Activated T-cell treated with anti-CD3 and anti-CD28 coated beads, Interleukin-2, amount 50 U/mL, for 72 hours (primary cell): ENCODE measurements around the gene KMT2E. TPM values are rescaled to one million over a fixed set of nuclear protein-coding genes. Genes with fewer than 3 reads are reported as not detected.

Source experiments
- ATAC-seq, 2 donors: fragments of 150-1000 bp; cut with Tn5 transposase; replicated peaks in 1 of 2; 2 replicates each; pipeline ENCODE4 v1.10.0; 2021; ENCODE audit warnings: moderate library complexity in 2 of 2, mild to moderate bottlenecking in 1 of 2
- DNase-seq, 2 donors: peaks; one replicate each; pipeline ENCODE4 v3.0.0; 2021 to 2022; ENCODE audit warnings: mixed read lengths in 1 of 2
- H3K27ac Mint-ChIP-seq: one replicate; pipeline ENCODE4 v1.8.0; 2022; ENCODE audit warnings: mild to moderate bottlenecking, moderate library complexity, mixed read lengths
- H3K27me3 Mint-ChIP-seq: one replicate; pipeline ENCODE4 v1.8.0; 2022; ENCODE audit warnings: low read depth, mixed read lengths
- H3K36me3 Mint-ChIP-seq, 2 donors: one replicate each; pipeline ENCODE4 v1.8.0; 2022; ENCODE audit warnings: mixed read lengths in 2 of 2, mild to moderate bottlenecking in 1 of 2; ENCODE audit not compliant: insufficient read depth in 2 of 2
- H3K4me1 Mint-ChIP-seq: one replicate; pipeline ENCODE4 v1.8.0; 2022; ENCODE audit warnings: low read depth, mixed read lengths
- H3K4me3 Mint-ChIP-seq, 2 donors: one replicate each; pipeline ENCODE4 v1.8.0; 2022; ENCODE audit warnings: mild to moderate bottlenecking in 2 of 2, mixed read lengths in 2 of 2, moderate library complexity in 2 of 2
- H3K9me3 Mint-ChIP-seq, 2 donors: one replicate each; pipeline ENCODE4 v1.8.0; 2022; ENCODE audit warnings: mixed read lengths in 2 of 2
- total RNA-seq, 2 donors: library from RNA; stranded (reverse); gene quantifications; one replicate each; pipeline ENCODE4 v1.2.3, GENCODE V29; 2022

Gene KMT2E
- total RNA-seq, 2 donors from 2014 or later, result 96.4 to 112 TPM

DNA sequence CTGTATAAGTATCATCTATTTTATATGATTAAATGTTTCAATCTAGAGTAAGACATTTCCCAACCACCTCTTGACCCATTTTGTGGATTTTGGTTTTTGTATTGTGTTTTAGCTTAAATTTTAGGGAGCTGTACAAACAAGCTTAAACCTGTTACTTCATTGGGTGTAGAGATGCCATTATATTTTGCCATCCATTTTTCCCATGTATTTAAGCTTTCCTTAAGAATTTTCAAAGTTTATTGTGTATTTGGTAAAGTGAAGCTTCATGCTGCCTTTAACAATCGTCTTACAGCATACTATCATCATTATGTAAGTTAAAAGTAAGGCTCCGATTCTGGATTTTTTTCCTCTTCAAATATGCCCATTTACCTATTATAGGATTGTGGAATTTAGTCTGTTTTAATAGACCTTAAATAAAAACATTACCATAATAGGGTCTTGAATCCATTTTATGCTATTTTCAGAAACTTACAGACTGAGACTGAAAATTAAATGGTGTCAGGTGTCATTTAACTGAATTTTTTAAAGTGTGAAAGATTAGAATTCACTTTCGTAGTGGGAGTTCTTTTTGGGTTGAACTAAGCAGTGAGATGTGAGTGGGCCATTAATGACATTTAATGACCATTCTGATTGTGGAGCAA is 2.2 kb downstream of the KMT2E start:
- Mint-ChIP-seq H3K36me3 (peaks cover 21 to 34% of the 10 kb centered on the region in 2 donors), H3K4me1 (peaks cover 36% of the 10 kb centered on the region), H3K9me3 (no peaks in the 10 kb centered on the region), H3K27me3 (no peaks in the 10 kb centered on the region), H3K4me3 (peak overlapping the region; percentile 99 to 100), H3K27ac (peak overlapping the region; percentile 100)
- no peak for DNase-seq
- ATAC-seq, result no peak

DNA sequence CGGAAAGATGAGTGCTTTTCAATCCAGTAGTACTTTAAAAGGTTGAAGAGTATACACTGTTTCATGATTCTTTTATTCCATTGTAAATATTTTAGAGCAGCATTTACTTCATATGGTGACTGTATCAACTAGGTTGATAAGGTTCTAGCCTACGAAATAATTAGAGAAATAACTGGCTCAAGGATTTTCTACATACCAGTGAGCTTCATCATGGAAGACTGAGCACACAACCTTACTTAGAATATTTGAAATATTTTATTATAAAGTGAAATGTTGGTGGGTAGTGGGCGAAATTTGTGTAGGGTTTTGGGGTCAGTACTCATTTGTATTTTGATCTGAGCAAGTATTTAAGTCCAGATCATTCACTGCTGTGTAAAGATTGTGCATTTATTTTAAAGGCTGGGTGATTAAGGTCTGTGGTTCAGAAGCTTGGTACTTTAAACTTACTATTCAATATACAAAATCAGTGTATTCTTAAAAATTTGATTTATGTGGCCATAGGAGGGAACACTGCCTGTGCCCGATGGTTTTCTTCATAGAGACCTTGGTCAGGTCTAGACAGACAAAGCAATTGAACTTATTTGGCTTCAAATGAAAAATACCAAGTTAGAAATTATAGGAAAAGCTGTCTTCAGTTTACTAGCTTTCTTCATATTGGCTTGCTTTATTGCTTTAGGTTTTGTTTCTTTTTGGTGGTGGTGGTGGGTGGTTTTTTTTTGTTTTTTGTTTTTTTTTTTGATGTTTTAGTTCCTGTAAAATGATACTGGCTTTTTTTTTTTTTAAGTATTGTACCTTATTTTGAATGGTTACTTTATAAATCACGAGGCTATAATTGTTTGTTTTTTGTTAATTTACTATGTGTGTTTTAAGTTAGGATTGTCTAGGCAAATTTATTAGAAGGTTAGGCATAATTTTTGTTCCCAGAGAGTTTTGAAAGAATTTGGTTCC is 3.0 kb downstream of the KMT2E start:
- ATAC-seq, result no peak
- Mint-ChIP-seq H3K27me3 (no peaks in the 10 kb centered on the region), H3K4me1 (peaks cover 44% of the 10 kb centered on the region), H3K4me3 (peak overlapping the region; percentile 99 to 100), H3K9me3 (no peaks in the 10 kb centered on the region), H3K27ac (peak overlapping the region; percentile 100), H3K36me3 (peaks cover 18 to 28% of the 10 kb centered on the region in 2 donors)
- no peak for DNase-seq

DNA sequence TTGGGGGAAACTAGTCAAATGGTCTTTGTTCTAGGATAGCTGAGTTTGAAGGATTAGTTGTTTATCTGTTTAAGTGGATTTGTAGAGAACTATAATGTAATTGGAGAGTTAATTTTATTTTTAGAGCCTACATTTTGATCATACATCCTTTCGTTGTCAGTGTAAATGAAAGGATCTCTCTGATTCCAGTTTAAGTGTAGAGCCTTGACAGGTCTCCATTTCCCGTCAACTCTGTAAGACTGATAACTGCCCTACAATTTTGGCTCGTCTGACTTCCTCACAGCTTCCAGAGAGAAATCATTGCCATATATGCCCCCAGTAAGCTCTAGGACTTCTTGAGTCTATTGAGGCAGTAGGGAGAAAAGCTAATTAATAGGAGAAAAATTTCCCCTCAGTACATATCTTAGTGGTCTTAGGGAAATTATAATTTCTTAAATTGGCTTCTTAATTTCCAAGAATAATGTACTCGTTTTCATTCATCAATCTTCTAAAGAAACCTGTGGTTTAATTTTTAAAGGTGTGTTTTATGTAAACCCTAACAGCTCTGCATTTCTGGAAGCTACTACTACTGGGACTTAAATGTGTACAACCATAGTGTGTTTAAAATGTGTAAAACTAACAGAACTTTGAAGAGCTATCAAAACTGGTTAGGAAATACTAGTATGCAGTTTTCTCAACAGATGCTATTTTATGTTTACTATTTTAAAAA is 3.8 kb downstream of the KMT2E start:
- peak overlapping the region; percentile 99 to 100 for H3K4me3 Mint-ChIP-seq
- H3K36me3 Mint-ChIP-seq, result peaks cover 16 to 24% of the 10 kb centered on the region in 2 donors
- peak overlapping the region; percentile 100 for H3K27ac Mint-ChIP-seq
- H3K9me3 Mint-ChIP-seq, result no peaks in the 10 kb centered on the region
- DNase-seq (no peak), ATAC-seq (no peak)
- H3K4me1 Mint-ChIP-seq, result peaks cover 52% of the 10 kb centered on the region
- H3K27me3 Mint-ChIP-seq, result no peaks in the 10 kb centered on the region

DNA sequence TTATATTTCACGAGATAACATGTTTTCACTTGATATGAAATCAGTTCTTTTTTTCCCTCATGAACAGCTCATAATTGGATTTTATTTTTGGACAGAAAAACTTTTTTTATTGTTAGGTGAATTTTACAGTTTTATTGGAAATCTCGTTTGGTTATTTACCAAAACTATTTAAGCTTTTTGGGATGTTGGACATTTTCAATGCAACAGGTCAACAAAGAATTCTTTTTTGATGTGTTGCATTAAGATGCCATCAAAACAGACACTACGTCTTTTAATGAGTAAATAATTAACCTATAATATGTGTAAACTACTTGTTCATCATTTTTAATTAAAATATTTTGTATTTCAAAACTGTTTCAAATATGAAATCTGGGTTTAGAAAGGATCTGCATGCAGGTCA is 5.3 kb downstream of the KMT2E start:
- H3K27me3 Mint-ChIP-seq, result no peaks in the 10 kb centered on the region

DNA sequence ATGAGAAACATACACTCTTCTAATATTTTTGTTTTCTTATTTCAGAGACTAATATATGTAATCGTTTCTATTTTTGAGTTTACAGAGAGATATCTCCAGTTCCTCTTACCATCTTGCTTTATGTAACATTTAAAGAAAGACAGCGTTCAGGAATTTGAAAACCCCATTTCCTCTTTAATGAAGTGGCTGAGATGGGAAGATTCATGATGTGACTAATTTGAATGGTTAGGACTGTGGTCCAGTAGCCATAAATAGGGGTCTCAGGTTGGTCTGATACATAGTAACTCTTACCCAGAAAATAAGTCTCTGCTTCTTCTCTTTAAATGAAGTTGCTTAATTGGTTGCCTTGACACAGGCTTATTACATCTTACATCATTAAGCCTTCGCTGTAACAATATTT is 6.9 kb downstream of the KMT2E start:
- DNase-seq (no peak), ATAC-seq (no peak)
- Mint-ChIP-seq H3K9me3 (no peaks in the 10 kb centered on the region), H3K4me1 (peaks cover 83% of the 10 kb centered on the region), H3K27me3 (no peaks in the 10 kb centered on the region), H3K27ac (peak overlapping the region; percentile 86), H3K36me3 (peaks cover 4 to 20% of the 10 kb centered on the region in 2 donors), H3K4me3 (peak overlapping the region; percentile 47 to 69)

More for the DNA sequence above, 5.3 kb downstream of the KMT2E start:
- H3K36me3 Mint-ChIP-seq, result peaks cover 15 to 26% of the 10 kb centered on the region in 2 donors
- H3K4me1 Mint-ChIP-seq, result peaks cover 67% of the 10 kb centered on the region
- H3K27ac Mint-ChIP-seq, result peak overlapping the region; percentile 77
- peak overlapping the region; percentile 79 to 80 for H3K4me3 Mint-ChIP-seq
- ATAC-seq (no peak), DNase-seq (no peak)
- H3K9me3 Mint-ChIP-seq, result no peaks in the 10 kb centered on the region

DNA sequence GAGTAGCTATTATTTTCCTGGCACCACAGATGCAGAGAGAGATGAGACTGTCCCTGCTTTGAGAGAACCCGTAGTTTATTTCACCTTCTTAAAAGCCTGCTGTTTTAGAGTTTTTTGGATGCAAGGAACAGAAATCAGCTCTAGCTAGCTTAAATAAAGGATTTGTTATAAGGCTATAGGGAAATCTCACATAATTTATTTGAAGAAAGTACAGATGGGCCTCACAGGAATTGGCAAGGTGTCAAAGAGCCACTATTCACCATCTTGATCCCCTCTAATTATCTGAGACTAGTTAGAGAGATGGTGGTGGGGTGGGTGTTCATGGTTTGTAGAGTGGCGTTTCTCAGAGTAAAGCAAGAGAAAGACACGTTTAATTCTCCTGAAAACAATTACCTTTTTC is 7.3 kb downstream of the KMT2E start:
- H3K4me3 Mint-ChIP-seq, result peak overlapping the region; percentile 47 to 69
- peak overlapping the region; percentile 86 for H3K27ac Mint-ChIP-seq
- peaks cover 86% of the 10 kb centered on the region for H3K4me1 Mint-ChIP-seq
- DNase-seq (no peak), ATAC-seq (no peak)
- no peaks in the 10 kb centered on the region for H3K27me3 Mint-ChIP-seq
- H3K36me3 Mint-ChIP-seq, result peaks cover 3 to 15% of the 10 kb centered on the region in 2 donors
- no peaks in the 10 kb centered on the region for H3K9me3 Mint-ChIP-seq

DNA sequence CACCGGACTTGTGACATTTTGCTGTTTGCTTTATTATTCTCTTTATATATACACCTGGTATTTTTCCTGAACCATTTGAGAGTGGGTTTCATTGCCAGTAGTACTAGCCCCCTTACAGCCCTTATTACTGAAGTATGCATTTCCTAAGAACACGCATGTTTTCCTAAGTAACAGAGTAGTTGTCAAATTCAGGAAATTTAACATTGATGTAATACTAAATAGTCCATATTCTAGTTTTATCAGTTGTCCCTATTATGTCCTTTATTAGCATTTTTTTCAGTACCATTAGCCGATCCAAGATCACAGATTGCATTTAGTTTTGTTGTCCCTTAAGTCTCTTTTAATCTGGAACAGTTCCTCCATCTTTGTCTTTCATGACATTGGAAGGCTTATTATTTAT is 8.0 kb downstream of the KMT2E start:
- ATAC-seq (no peak), DNase-seq (no peak)
- H3K27ac Mint-ChIP-seq, result peak overlapping the region; percentile 82
- peaks cover 1 to 12% of the 10 kb centered on the region in 2 donors for H3K36me3 Mint-ChIP-seq
- H3K4me1 Mint-ChIP-seq, result peaks cover 85% of the 10 kb centered on the region
- H3K4me3 Mint-ChIP-seq, result peak overlapping the region in 1 of 2 donors; percentile 68
- no peaks in the 10 kb centered on the region for H3K27me3 Mint-ChIP-seq
- no peaks in the 10 kb centered on the region for H3K9me3 Mint-ChIP-seq

DNA sequence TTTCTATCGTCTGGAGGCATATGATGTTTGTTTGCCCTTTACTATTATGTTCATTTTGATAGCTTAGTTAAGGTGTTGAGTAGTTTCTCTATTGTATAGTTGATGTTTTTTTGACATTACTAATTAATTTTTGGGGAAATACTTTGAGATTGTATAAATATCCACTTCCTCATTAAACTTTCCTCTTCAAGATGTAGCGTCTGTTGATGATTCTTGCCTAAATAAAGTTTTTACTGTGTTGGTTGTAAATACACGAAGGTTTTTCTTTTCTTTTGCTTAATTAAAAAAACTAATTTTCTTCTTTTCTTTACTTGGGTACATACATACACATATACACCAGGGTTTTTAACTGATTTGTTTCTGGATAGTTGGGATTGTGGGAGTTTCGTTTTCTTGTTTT is 8.5 kb downstream of the KMT2E start:
- Mint-ChIP-seq H3K9me3 (no peaks in the 10 kb centered on the region), H3K4me1 (peaks cover 85% of the 10 kb centered on the region), H3K27me3 (no peaks in the 10 kb centered on the region), H3K4me3 (peak overlapping the region; percentile 13 to 68), H3K27ac (peak overlapping the region; percentile 82), H3K36me3 (peaks cover 1 to 9% of the 10 kb centered on the region in 2 donors)
- ATAC-seq (no peak), DNase-seq (no peak)

DNA sequence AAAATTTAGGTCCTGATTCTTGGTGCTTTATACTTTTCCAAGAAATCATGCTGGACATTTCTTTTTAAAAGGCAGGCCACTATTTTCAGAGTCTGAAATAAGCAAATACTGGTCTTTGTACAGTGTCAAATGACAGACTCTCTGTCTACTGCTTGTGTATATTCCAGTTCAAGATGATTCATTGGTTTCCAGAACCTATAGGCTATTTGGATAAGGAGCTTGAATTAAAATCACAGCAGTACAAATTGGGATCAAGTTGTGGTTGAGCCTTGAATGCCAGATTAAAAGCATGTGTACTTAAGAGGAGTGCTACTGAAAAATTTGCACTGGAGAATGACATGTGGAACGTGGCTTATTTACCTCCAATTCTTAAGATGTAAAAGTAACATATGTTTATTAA is 10.7 kb downstream of the KMT2E start:
- peaks cover 7 to 8% of the 10 kb centered on the region in 2 donors for H3K36me3 Mint-ChIP-seq
- no peak for DNase-seq
- H3K27ac Mint-ChIP-seq, result peak overlapping the region; percentile 73
- peaks cover 89% of the 10 kb centered on the region for H3K4me1 Mint-ChIP-seq
- peak; percentile 37 to 38 for ATAC-seq
- no peaks in the 10 kb centered on the region for H3K27me3 Mint-ChIP-seq
- H3K9me3 Mint-ChIP-seq, result no peaks in the 10 kb centered on the region
- H3K4me3 Mint-ChIP-seq, result peak overlapping the region; percentile 15 to 84

DNA sequence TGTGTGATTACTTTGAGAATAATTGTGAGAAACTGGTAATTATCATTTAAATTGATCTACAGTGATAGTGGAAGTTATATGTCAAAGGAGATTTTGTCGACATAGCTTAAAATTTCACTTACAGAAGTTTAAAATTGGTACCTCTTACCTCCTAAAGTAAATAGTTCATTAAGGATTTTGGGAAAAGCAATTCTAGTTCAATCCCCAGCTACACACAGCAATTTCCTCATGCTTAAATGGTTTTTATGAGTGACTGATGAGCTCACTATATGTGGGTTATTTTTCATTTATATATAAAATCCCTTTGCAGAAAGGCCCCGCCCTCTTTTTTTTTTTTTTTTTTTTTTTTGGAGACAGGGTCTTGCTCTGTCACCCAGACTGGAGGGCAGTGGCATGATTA is 12.7 kb downstream of the KMT2E start:
- peaks cover 84% of the 10 kb centered on the region for H3K4me1 Mint-ChIP-seq

DNA sequence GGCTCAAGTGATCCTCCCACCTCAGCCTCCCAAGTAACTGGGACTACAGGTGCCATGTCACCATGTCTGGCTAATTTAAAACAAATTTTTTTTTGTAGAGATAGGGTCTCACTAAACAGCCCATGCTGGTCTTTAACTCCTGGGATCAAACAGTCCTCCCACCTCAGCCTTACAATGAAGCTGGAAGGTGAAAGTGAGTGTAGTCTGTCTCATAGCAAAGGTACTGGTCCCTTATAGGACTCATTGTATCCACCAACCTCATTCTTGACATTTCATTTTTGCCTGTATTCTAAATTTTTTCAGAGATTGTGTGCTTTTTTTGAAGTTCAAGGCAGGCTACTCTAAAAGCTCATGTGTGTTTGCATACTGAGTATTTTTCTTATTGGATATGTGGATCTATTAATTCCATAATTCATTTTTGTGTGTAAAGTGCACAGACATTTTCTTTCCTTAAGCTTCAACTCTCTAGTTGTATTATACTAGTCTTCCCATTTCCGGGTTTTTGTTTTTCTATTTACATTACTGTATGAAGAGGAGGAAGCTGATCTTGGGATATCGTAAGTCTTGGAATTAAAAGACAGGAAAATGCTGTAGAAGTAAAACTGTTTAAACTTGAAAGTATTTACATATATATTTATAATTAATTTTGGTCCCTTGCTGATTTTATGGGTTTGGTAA is 13.3 kb downstream of the KMT2E start:
- Mint-ChIP-seq H3K4me3 (peak overlapping the region in 1 of 2 donors; percentile 32), H3K27me3 (no peaks in the 10 kb centered on the region), H3K27ac (peak overlapping the region; percentile 57), H3K4me1 (peaks cover 82% of the 10 kb centered on the region), H3K9me3 (no peaks in the 10 kb centered on the region), H3K36me3 (peaks cover 6 to 14% of the 10 kb centered on the region in 2 donors)
- DNase-seq (no peak), ATAC-seq (peak in 1 of 2 donors; percentile 41)

More for the DNA sequence above, 12.7 kb downstream of the KMT2E start:
- Mint-ChIP-seq H3K36me3 (peaks cover 6 to 14% of the 10 kb centered on the region in 2 donors), H3K9me3 (no peaks in the 10 kb centered on the region), H3K27ac (peak overlapping the region; percentile 57), H3K4me3 (peak overlapping the region in 1 of 2 donors; percentile 58), H3K27me3 (no peaks in the 10 kb centered on the region)
- no peak for DNase-seq
- peak in 1 of 2 donors; percentile 7 for ATAC-seq

DNA sequence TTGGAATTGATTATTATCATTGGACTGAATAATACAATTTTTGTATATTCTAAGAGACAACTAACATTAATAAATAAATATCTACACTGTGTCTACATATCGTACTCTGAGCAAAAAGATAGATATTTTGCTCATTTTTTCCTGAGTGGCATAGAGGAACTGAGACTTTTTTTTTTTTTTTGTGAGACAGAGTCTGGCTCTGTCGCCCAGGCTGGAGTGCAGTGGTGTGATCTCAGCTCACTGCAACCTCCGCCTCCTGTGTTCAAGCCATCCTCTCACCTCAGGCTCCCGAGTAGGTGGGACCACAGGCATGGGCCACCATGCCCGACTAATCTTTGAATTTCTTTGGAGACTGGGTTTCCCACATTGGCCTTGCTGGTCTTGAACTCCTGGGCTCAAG is 14.0 kb downstream of the KMT2E start:
- no peak overlapping the region for H3K27ac Mint-ChIP-seq
- H3K36me3 Mint-ChIP-seq, result peaks cover 6 to 14% of the 10 kb centered on the region in 2 donors
- H3K4me1 Mint-ChIP-seq, result peaks cover 80% of the 10 kb centered on the region
- DNase-seq (no peak), ATAC-seq (no peak)
- no peaks in the 10 kb centered on the region for H3K27me3 Mint-ChIP-seq
- H3K9me3 Mint-ChIP-seq, result no peaks in the 10 kb centered on the region
- H3K4me3 Mint-ChIP-seq, result no peak overlapping the region
